HG03196 (cell line): ENCODE results near the gene WLS.

Experiments used
- ATAC-seq: cut with Tn5 transposase; IDR thresholded peaks from one replicate; pipeline ENCODE4 v1.9.1; 2021; ENCODE audit not compliant: unreplicated experiment

Gene WLS

GRCh38 chr1:68228851-68229250, 3.5 kb downstream of the WLS start:
- ATAC-seq, result no peak

- ATAC-seq, result no peak
Observed at GRCh38 chr1:68227598-68227997, 4.7 kb downstream of the WLS start.

GRCh38 chr1:68225781-68226180, 6.5 kb downstream of the WLS start:
- no peak for ATAC-seq

- ATAC-seq, result no peak
Observed at GRCh38 chr1:68223687-68224086, 8.6 kb downstream of the WLS start.

- no peak for ATAC-seq
Observed at GRCh38 chr1:68221980-68222373, 10.3 kb downstream of the WLS start.

DNA sequence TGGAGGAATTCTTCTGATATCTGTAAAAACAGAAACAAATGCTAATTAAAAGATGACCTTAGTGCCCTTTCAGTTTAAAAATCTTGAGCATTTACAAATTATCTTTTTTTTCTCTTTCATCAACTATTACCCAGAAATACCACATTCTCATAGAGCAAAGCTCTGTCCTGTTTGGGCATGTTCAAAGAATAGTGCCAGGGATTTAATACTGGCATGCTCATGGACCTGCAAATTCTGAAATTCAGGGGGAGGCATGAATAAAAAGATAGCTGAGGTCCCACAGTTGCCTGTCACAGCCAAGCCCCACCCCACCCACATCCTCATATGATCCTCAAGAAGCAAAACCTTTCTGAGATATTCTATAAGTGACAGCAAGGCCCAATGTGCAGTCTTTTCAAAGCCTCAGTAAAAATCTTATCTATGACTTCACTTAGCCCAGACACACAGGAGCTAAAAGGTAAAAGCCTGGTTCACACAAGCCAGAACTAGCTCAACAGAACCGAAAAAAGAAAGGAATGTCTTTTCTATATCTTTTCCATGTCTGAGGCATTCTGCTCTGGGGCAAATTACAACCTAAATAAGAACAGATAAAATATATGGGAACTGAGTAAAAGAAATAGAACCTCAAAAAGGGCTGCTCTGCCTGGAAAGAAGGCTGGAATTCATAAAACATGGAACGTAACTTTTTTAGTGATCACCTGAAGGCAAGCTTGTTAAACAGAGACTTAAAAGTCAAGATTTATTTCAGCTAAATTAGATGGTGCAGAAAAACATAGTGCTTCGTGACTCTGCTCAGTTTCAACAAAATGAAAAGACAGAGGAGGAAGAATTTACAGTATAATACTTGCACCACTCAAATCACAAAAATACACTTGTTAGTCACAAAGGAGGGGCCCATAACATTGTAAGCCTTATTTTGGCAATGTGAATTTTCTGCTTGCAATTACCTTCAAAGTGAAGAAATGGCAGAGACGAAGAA, 11.0 kb downstream of the WLS start:
- no peak for ATAC-seq

DNA sequence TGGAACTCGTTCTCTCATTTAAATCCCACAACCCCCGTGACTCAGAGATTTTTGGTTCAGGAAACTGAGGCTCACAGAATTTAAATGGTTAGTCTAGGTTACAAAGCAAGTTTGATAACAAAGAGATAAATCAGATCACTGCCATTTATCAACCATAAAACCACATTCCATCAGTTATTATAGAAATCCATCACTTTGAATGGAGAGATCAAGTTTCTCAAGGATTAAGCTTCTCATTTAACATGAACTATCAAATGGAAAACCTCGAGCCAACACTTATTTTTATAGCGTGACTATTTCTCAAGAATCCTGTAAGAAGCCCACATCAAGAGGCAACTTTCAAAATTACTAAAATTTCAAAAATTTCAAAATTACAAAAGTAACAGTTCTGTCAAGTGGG, 11.9 kb downstream of the WLS start:
- no peak for ATAC-seq

DNA sequence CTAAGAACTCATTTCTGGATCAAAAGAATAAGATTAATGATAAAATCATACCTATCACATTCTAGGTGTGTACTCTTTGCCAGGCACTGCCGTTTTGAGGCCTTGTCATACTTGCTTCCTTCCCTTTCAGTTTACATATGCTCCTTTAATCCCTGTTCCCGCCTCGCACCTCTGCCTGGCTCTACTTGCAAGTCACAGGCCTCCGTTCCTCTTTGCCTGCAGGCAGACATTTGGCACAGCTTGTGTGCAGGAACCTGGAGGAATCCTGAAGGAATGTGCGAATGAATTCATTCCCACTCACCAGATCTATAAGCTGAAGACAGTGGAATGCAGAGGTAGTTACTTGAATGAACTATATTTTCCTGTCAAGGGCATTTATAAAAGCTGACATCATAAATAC, 13.8 kb downstream of the WLS start:
- ATAC-seq, result no peak

DNA sequence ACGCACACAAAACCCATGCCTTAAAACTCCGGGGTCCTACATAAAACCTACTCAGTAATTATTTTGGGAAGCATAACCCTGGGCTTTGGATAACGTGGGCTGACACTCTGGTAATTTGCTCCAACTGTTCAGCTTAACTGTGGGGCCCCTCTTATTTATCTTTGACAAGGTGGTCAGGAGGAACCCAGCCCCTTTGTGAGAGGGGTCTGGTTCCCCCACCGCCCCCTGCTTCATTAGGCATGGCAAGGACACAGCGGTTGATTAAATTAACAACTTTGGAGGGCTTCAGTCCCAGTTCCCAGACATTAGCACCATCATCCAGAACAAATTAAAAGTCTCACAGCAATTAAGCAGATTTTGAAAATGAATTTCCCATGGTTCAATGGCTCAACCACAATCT, 14.7 kb downstream of the WLS start:
- ATAC-seq, result no peak

DNA sequence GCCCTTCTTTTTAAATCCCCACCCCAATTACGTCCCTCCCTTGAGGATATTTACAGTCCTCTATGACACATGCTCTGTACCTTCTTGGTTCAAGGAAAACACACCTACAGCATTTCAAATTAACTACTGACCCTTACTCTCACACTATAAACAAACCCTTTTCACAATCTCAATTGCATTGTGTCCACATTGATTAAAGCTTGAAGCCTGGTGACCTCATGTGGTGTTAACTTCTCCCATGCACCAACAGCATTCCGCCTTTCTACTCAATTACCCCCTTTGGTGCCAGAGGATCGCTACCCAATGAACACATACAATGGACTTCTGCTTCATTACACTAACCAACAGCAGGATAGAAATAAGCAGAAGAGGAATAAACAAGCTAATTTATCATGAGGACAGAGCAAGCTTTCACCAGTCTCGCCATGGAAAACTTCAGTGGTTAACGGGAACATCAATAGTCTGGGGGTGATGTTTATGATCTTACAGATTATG, 15.2 kb downstream of the WLS start:
- no peak for ATAC-seq

GRCh38 chr1:68216089-68216772, 16.1 kb downstream of the WLS start:
- no peak for ATAC-seq

GRCh38 chr1:68213843-68214242, 18.5 kb downstream of the WLS start:
- ATAC-seq, result no peak

- no peak for ATAC-seq
Observed at GRCh38 chr1:68211761-68212380, 20.5 kb downstream of the WLS start.

DNA sequence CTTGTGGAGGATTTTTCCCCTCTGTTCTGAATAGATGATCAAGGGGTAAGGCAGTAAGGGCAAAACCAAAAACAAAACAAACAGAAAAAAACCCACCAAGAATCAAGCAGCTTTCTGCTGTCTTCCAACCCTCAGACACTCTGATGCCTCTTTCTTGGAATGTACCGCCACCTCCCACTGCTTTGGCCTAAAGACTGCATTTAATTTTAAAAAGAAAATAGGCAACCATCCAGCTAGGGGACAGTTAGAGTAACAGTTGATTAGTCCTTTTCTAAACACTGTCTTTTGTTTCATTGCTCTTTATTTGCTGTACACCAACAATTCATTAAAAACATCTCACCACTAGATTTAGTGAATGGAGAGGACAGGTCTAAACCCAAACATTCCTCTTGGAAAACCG, 21.5 kb downstream of the WLS start:
- no peak for ATAC-seq

DNA sequence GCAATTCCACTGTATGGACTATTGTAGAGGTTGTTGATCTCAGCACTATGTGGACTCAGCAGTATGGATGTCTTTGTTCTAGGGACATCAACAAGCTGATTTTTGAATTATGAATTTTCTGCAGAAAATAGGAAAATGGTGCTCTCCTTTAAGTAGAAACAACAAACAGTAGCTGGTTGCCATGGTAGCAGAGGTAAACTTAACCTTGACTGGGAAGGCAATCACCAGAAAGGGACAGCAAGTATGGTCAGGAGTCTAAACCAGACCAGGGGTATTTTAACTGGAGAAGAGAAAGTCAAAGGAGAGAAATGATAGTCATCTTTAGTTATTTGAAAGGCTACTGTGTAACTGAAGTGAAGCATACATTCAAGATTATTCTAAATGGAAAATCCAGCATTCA, 22.3 kb downstream of the WLS start:
- ATAC-seq, result no peak

GRCh38 chr1:68206848-68207689, 25.3 kb downstream of the WLS start:
- ATAC-seq, result no peak

GRCh38 chr1:68205794-68206358, 26.4 kb downstream of the WLS start:
- no peak for ATAC-seq

GRCh38 chr1:68204977-68205630, 27.2 kb downstream of the WLS start:
- ATAC-seq, result no peak

DNA sequence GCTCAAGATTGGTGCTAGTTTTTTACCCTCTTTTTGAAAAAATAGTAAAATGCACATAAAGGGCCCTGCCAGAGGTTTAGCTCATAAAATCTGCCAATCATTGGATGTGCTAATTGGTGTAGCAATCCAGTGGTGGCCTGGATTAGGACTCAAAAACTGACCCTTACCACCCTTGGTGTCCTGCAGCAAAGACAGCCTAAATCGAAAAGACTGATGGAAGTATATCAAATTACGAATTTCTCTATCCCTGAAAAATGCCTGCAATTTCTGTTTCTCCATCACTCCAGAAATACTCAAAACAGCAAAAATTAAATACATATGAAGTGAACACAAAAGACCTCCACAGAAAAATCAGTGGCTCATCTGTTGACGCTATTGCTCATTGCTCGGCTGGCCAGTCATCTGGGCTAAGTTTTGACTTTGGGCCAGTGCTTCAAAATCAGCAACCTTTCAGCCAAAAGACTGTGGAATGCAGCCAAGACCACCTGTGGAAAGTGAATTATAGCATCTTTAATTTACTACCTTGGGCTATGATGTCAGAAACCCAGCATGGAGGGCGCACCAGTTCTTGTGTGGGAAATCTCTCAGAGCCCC, 30.0 kb downstream of the WLS start:
- ATAC-seq, result no peak
